Panc1 (cell line): ENCODE data around the gene MSRB3.
A peak's percentile ranks its signal among the peaks of the same experiment; 100 is the strongest.

Experiments
- CTCF ChIP-seq: fragments of 450-650 bp; IDR thresholded peaks from 2 replicates; pipeline ENCODE4 v1.5.1; 2017; ENCODE audit warnings: mild to moderate bottlenecking
- POLR2AphosphoS5 ChIP-seq: IDR thresholded peaks from 2 replicates; pipeline ENCODE4 v1.6.1; 2012; ENCODE audit warnings: mild to moderate bottlenecking, low read depth, low read length, moderate library complexity
- REST ChIP-seq, 2 experiments: IDR thresholded peaks; 2 replicates each; pipeline ENCODE4 v1.6.1; 2011 to 2012; ENCODE audit warnings: low read depth in 2 of 2, control low read depth in 1 of 2, low read length in 1 of 2, mild to moderate bottlenecking in 1 of 2, moderate library complexity in 1 of 2; ENCODE audit not compliant: insufficient read depth in 1 of 2
- SIN3A ChIP-seq: IDR thresholded peaks from 2 replicates; pipeline ENCODE4 v1.6.1; 2012; ENCODE audit warnings: low read depth, mild to moderate bottlenecking, low read length, moderate library complexity, borderline replicate concordance; ENCODE audit not compliant: insufficient read depth
- TCF7L2 ChIP-seq: IDR thresholded peaks from 2 replicates; pipeline ENCODE4 v1.6.1; 2011; ENCODE audit warnings: mild to moderate bottlenecking, low read depth, low read length, inconsistent platforms

- TF ChIP-seq CTCF (peak; percentile 57; the same call in 1 of the 2 replicates), REST (IDR thresholded peaks at IDR 0.05; ENCODE audit: insufficient read depth in 1 of 2, low read depth in 2 of 2, low read length in 1 of 2) (no peak), POLR2AphosphoS5 (no peak), SIN3A (no peak), TCF7L2 (no peak)
Measured at GRCh38 chr12:65313719-65314317, 35.3 kb downstream of the MSRB3 start.
